Measurements from ENCODE around the gene COL6A1. TPM values are rescaled to one million over a fixed set of nuclear protein-coding genes. Genes with fewer than 3 reads are reported as not detected.

Gene COL6A1
- total RNA-seq, 1 donor from 2014 or later = 270 TPM

GRCh38 chr21:46036696-46037330, 55.2 kb downstream of the COL6A1 start:
- no peaks in the 10 kb centered on the region for H3K36me3 ChIP-seq (ENCODE audit: control insufficient read depth in 3 of 3, insufficient read depth in 3 of 3, low read length in 3 of 3)
- peak overlapping the region; percentile 54 for H3K27ac ChIP-seq (ENCODE audit: low read depth, low read length)
- H3K27me3 ChIP-seq (ENCODE audit: control insufficient read depth in 3 of 3, insufficient read depth in 3 of 3, low read length in 3 of 3) = peaks cover 6 to 24% (median 8%) of the 10 kb centered on the region in 3 donors
- no peak overlapping the region for H3K9ac ChIP-seq (ENCODE audit: low read depth in 1 of 3, low read length in 3 of 3)
- no peak overlapping the region for H3K4me3 ChIP-seq (ENCODE audit: low read length in 3 of 3)
- H3K4me1 ChIP-seq (ENCODE audit: control insufficient read depth in 3 of 3, insufficient read depth in 3 of 3, low read length in 3 of 3) = peaks cover 7 to 20% (median 10%) of the 10 kb centered on the region in 3 donors
- no peaks in the 10 kb centered on the region for H3K9me3 ChIP-seq (ENCODE audit: control insufficient read depth in 3 of 3, low read length in 3 of 3)

DNA sequence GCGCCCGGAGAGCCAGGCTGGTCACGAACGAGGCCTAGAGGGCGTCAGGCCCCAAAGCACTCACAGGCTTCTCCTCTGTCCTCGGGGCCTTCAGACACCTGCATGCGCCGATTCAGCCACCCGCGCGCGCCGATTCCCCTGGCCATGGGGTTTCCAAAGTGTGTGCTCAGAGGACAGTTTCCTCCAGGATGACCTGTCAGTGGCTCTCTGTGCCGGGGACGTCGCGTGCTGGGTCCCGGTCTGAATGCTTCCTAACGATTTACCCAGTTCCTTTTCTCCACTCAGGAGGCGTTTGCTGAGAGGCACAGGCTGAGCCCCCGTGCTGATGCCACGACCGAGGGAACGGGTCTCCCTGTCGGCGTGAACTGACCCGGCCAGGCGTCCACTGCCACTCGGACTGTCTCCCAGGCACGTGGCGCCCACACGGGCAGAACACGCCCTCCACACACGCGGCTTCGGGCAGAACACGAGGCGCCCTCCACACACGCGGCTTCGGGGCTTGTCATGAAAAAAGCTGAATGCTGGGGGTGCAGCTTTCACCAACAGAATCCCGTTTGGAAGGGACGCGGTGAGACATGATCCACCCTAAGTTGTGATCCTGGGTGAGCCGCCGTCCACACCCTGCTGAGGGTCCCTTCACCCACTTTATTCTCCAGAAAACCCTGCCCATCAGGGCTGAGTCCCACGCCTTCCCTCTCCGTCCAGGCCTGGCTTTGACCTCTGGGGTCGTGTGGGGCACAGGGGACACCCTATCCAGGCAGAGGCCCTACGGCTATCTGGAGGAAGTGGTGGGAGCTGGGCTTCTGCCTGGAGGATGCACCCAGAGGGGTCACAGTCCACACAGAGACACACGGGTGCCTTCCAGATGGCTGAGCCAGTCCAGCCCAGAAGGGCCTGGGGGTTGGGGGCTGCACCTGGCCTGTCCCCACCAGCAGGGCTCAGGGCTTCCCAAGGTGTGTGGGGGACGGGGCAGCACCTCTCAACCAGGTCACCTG, 56.1 kb downstream of the COL6A1 start:
- Histone ChIP-seq H3K9ac (ENCODE audit: low read depth in 1 of 3, low read length in 3 of 3) (no peak overlapping the region), H3K4me1 (ENCODE audit: control insufficient read depth in 3 of 3, insufficient read depth in 3 of 3, low read length in 3 of 3) (peaks cover 7 to 20% (median 10%) of the 10 kb centered on the region in 3 donors), H3K4me3 (ENCODE audit: low read length in 3 of 3) (no peak overlapping the region), H3K27me3 (ENCODE audit: control insufficient read depth in 3 of 3, insufficient read depth in 3 of 3, low read length in 3 of 3) (peaks cover 6 to 24% (median 8%) of the 10 kb centered on the region in 3 donors), H3K27ac (ENCODE audit: low read depth, low read length) (peak overlapping the region; percentile 81), H3K36me3 (ENCODE audit: control insufficient read depth in 3 of 3, insufficient read depth in 3 of 3, low read length in 3 of 3) (no peaks in the 10 kb centered on the region), H3K9me3 (ENCODE audit: control insufficient read depth in 3 of 3, low read length in 3 of 3) (no peaks in the 10 kb centered on the region)

DNA sequence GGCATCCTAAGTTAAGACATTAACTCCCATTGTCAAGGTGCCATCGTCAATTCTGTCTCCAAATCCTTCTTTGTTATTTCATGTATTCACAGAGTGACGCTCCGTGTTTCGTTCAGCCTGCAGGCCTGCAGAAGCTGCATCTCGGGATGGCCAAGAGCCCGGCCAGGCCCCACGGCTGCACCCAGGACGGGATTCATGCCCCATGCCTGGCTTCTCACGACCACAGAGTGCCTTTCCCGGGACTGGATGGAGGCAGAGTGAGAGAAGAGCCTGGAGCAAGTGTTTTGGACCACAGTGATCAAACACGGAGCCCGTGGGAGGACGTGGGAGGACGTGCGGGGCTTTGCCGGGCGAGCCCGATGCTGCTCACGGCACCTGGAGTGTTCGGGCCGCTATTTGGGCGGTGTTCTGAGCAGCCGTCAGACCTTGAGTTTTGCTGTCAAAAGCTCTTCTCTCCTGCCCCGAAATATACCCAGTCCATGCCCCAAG, 56.8 kb downstream of the COL6A1 start:
- peaks cover 6 to 24% (median 8%) of the 10 kb centered on the region in 3 donors for H3K27me3 ChIP-seq (ENCODE audit: control insufficient read depth in 3 of 3, insufficient read depth in 3 of 3, low read length in 3 of 3)
- peaks cover 7 to 20% (median 10%) of the 10 kb centered on the region in 3 donors for H3K4me1 ChIP-seq (ENCODE audit: control insufficient read depth in 3 of 3, insufficient read depth in 3 of 3, low read length in 3 of 3)
- H3K36me3 ChIP-seq (ENCODE audit: control insufficient read depth in 3 of 3, insufficient read depth in 3 of 3, low read length in 3 of 3) = no peaks in the 10 kb centered on the region
- H3K9me3 ChIP-seq (ENCODE audit: control insufficient read depth in 3 of 3, low read length in 3 of 3) = no peaks in the 10 kb centered on the region
- H3K27ac ChIP-seq (ENCODE audit: low read depth, low read length) = peak overlapping the region; percentile 81
- no peak overlapping the region for H3K4me3 ChIP-seq (ENCODE audit: low read length in 3 of 3)
- H3K9ac ChIP-seq (ENCODE audit: low read depth in 1 of 3, low read length in 3 of 3) = peak overlapping the region in 1 of 3 donors; percentile 45

GRCh38 chr21:46038871-46039397, 57.4 kb downstream of the COL6A1 start:
- Histone ChIP-seq H3K27me3 (ENCODE audit: control insufficient read depth in 3 of 3, insufficient read depth in 3 of 3, low read length in 3 of 3) (peaks cover 6 to 24% (median 8%) of the 10 kb centered on the region in 3 donors), H3K4me1 (ENCODE audit: control insufficient read depth in 3 of 3, insufficient read depth in 3 of 3, low read length in 3 of 3) (peaks cover 7 to 20% (median 10%) of the 10 kb centered on the region in 3 donors), H3K4me3 (ENCODE audit: low read length in 3 of 3) (no peak overlapping the region), H3K9me3 (ENCODE audit: control insufficient read depth in 3 of 3, low read length in 3 of 3) (no peaks in the 10 kb centered on the region), H3K9ac (ENCODE audit: low read depth in 1 of 3, low read length in 3 of 3) (no peak overlapping the region), H3K36me3 (ENCODE audit: control insufficient read depth in 3 of 3, insufficient read depth in 3 of 3, low read length in 3 of 3) (no peaks in the 10 kb centered on the region), H3K27ac (ENCODE audit: low read depth, low read length) (peak overlapping the region; percentile 81)

DNA sequence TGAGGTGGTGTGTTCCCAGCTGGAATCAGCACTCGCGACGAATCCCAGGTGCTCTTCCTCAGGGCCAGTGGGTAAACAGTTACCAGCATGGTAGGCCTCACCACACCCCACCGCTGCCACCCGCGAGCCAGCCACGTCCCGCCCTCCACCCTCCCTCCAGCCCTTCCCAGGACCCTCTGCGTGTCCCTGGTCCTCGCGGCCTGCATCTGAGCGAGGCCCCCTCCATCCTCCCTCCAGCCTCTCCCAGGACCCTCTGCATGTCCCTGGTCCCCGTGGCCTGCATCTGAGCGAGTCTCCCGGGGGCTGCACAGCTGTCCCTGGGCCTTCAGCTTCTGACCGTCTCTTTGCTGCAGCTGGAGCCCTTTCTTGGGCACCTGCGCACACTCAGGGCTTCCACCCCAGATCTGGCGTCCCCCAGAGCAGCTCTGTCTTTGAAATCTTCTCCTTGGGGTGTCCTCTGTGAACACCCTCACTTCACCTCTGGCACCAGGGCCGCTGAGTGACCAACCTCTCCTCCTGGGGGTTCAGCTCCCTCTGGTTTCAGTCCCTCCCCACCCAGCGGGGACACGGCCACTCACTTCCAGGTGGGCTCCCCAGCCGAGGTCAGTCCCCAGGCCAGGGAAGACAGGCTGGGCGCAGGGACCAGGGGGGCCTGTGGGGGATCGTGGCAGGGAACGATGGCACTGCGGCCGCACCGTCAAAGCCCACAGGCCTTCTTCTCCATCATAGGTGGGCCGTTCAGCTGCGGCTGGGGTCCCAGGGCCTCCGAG, 58.5 kb downstream of the COL6A1 start:
- no peak overlapping the region for H3K27ac ChIP-seq (ENCODE audit: low read depth, low read length)
- no peak overlapping the region for H3K9ac ChIP-seq (ENCODE audit: low read depth in 1 of 3, low read length in 3 of 3)
- no peaks in the 10 kb centered on the region for H3K9me3 ChIP-seq (ENCODE audit: control insufficient read depth in 3 of 3, low read length in 3 of 3)
- peaks cover 7 to 20% (median 10%) of the 10 kb centered on the region in 3 donors for H3K4me1 ChIP-seq (ENCODE audit: control insufficient read depth in 3 of 3, insufficient read depth in 3 of 3, low read length in 3 of 3)
- H3K27me3 ChIP-seq (ENCODE audit: control insufficient read depth in 3 of 3, insufficient read depth in 3 of 3, low read length in 3 of 3) = peaks cover 6 to 24% (median 8%) of the 10 kb centered on the region in 3 donors
- no peaks in the 10 kb centered on the region for H3K36me3 ChIP-seq (ENCODE audit: control insufficient read depth in 3 of 3, insufficient read depth in 3 of 3, low read length in 3 of 3)
- no peak overlapping the region for H3K4me3 ChIP-seq (ENCODE audit: low read length in 3 of 3)

GRCh38 chr21:46040707-46041106, 59.1 kb downstream of the COL6A1 start:
- Histone ChIP-seq H3K27ac (ENCODE audit: low read depth, low read length) (no peak overlapping the region), H3K9me3 (ENCODE audit: control insufficient read depth in 3 of 3, low read length in 3 of 3) (no peaks in the 10 kb centered on the region), H3K27me3 (ENCODE audit: control insufficient read depth in 3 of 3, insufficient read depth in 3 of 3, low read length in 3 of 3) (peaks cover 6 to 24% (median 8%) of the 10 kb centered on the region in 3 donors), H3K4me1 (ENCODE audit: control insufficient read depth in 3 of 3, insufficient read depth in 3 of 3, low read length in 3 of 3) (peaks cover 7 to 19% (median 10%) of the 10 kb centered on the region in 3 donors), H3K36me3 (ENCODE audit: control insufficient read depth in 3 of 3, insufficient read depth in 3 of 3, low read length in 3 of 3) (no peaks in the 10 kb centered on the region), H3K9ac (ENCODE audit: low read depth in 1 of 3, low read length in 3 of 3) (no peak overlapping the region), H3K4me3 (ENCODE audit: low read length in 3 of 3) (no peak overlapping the region)

DNA sequence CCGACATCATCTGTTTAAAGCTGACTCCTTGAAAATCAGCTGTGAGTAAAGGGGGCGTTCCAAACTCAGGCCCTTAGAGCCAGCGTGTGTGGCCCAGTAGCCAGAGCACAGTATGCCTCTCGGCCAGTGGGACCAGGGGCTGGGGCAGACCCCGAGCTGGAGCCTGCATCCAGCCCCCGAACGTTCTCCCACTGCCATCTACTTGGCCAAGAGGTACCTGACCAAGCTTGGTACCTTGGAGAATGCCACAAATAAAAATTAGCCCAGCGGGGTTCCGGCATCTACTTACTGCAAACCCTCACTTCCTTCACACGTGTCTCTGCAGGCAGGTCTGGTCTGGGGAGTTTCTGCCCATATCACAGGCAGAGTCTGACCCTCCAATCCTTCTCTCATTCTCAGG, 59.6 kb downstream of the COL6A1 start:
- H3K4me3 ChIP-seq (ENCODE audit: low read length in 3 of 3) = no peak overlapping the region
- H3K36me3 ChIP-seq (ENCODE audit: control insufficient read depth in 3 of 3, insufficient read depth in 3 of 3, low read length in 3 of 3) = no peaks in the 10 kb centered on the region
- peaks cover 7 to 14% (median 7%) of the 10 kb centered on the region in 3 donors for H3K4me1 ChIP-seq (ENCODE audit: control insufficient read depth in 3 of 3, insufficient read depth in 3 of 3, low read length in 3 of 3)
- peaks cover 4 to 24% (median 8%) of the 10 kb centered on the region in 3 donors for H3K27me3 ChIP-seq (ENCODE audit: control insufficient read depth in 3 of 3, insufficient read depth in 3 of 3, low read length in 3 of 3)
- H3K9ac ChIP-seq (ENCODE audit: low read depth in 1 of 3, low read length in 3 of 3) = no peak overlapping the region
- no peak overlapping the region for H3K27ac ChIP-seq (ENCODE audit: low read depth, low read length)
- no peaks in the 10 kb centered on the region for H3K9me3 ChIP-seq (ENCODE audit: control insufficient read depth in 3 of 3, low read length in 3 of 3)

DNA sequence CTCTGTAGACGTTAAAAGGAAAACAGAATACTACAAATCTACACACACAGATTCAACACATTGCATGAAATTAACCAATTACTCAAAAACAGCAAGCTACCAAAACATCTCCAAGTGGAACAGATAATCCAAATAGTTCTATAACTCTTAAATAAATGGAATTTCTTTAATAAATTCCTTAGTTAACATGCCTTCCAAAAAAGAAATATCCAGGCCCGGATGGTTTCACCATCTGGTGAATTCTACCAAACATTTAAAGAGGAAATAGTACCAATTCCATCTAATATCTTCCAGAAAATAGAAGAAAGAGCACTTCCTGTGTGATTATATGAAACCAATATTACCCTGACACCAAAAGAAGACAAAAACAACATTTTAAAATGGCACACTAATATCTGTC, 63.6 kb downstream of the COL6A1 start:
- Histone ChIP-seq H3K27ac (ENCODE audit: low read depth, low read length) (no peak overlapping the region), H3K36me3 (ENCODE audit: control insufficient read depth in 3 of 3, insufficient read depth in 3 of 3, low read length in 3 of 3) (no peaks in the 10 kb centered on the region)

GRCh38 chr21:46046471-46046870, 64.9 kb downstream of the COL6A1 start:
- Histone ChIP-seq H3K9me3 (ENCODE audit: control insufficient read depth in 3 of 3, low read length in 3 of 3) (no peaks in the 10 kb centered on the region), H3K4me3 (ENCODE audit: low read length in 3 of 3) (no peak overlapping the region), H3K36me3 (ENCODE audit: control insufficient read depth in 3 of 3, insufficient read depth in 3 of 3, low read length in 3 of 3) (no peaks in the 10 kb centered on the region), H3K4me1 (ENCODE audit: control insufficient read depth in 3 of 3, insufficient read depth in 3 of 3, low read length in 3 of 3) (peaks cover 9 to 18% (median 15%) of the 10 kb centered on the region in 3 donors), H3K27ac (ENCODE audit: low read depth, low read length) (no peak overlapping the region), H3K27me3 (ENCODE audit: control insufficient read depth in 3 of 3, insufficient read depth in 3 of 3, low read length in 3 of 3) (peaks cover 17 to 22% (median 19%) of the 10 kb centered on the region in 3 donors), H3K9ac (ENCODE audit: low read depth in 1 of 3, low read length in 3 of 3) (no peak overlapping the region)

More for the DNA sequence above, 63.6 kb downstream of the COL6A1 start:
- Histone ChIP-seq H3K27me3 (ENCODE audit: control insufficient read depth in 3 of 3, insufficient read depth in 3 of 3, low read length in 3 of 3) (peaks cover 10 to 17% (median 14%) of the 10 kb centered on the region in 3 donors), H3K4me1 (ENCODE audit: control insufficient read depth in 3 of 3, insufficient read depth in 3 of 3, low read length in 3 of 3) (peaks cover 6 to 12% (median 11%) of the 10 kb centered on the region in 3 donors), H3K4me3 (ENCODE audit: low read length in 3 of 3) (no peak overlapping the region), H3K9me3 (ENCODE audit: control insufficient read depth in 3 of 3, low read length in 3 of 3) (no peaks in the 10 kb centered on the region), H3K9ac (ENCODE audit: low read depth in 1 of 3, low read length in 3 of 3) (no peak overlapping the region)

All from skeletal muscle tissue (tissue), 4 donors.